ENCODE results near the gene TRIM36.

- TF ChIP-seq POLR2A (IDR thresholded peaks at IDR 0.05) (no peak), CTCF (IDR thresholded peaks at IDR 0.05) (no peak)
These were observed 9.3 kb upstream of the TRIM36 start for GRCh38 chr5:115179030-115179393.
